Measurements from ENCODE around the gene CLCA4.
"Not testable (repeated sequence)": the region's sequence is repeated elsewhere in the genome, so short reads cannot be mapped to it uniquely, and the experiment has no call there.

The CLCA4 gene

GRCh38 chr1:86527306-86527705 is 19.6 kb upstream of the CLCA4 start:
- DNase-seq (ENCODE audit: low spot score), result no peak

GRCh38 chr1:86530211-86530845 is 16.6 kb upstream of the CLCA4 start:
- no peak for DNase-seq (ENCODE audit: low spot score)

- DNase-seq (ENCODE audit: low spot score), result no peak
Measured at GRCh38 chr1:86537928-86538695, 8.8 kb upstream of the CLCA4 start.

- no peak for DNase-seq (ENCODE audit: low spot score)
Measured at GRCh38 chr1:86538775-86539174, 8.1 kb upstream of the CLCA4 start.

- peak; percentile 23 for DNase-seq (ENCODE audit: low spot score)
Measured at GRCh38 chr1:86541859-86542258, 5.0 kb upstream of the CLCA4 start.

- DNase-seq (ENCODE audit: low spot score), result peak; percentile 90
Measured at GRCh38 chr1:86542631-86543030, 4.2 kb upstream of the CLCA4 start.

GRCh38 chr1:86548839-86549238 is 2.0 kb downstream of the CLCA4 start:
- no peak for DNase-seq (ENCODE audit: low spot score)

GRCh38 chr1:86551305-86551704 is 4.4 kb downstream of the CLCA4 start:
- no peak for DNase-seq (ENCODE audit: low spot score)

- no peak for DNase-seq (ENCODE audit: low spot score)
Measured at GRCh38 chr1:86552376-86552775, 5.5 kb downstream of the CLCA4 start.

GRCh38 chr1:86557739-86558138 is 10.9 kb downstream of the CLCA4 start:
- DNase-seq (ENCODE audit: low spot score), result no peak

- no peak for DNase-seq (ENCODE audit: low spot score)
Measured at GRCh38 chr1:86563849-86564248, 17.0 kb downstream of the CLCA4 start.

- no peak for DNase-seq (ENCODE audit: low spot score)
Measured at GRCh38 chr1:86567341-86567740, 20.5 kb downstream of the CLCA4 start.

- DNase-seq (ENCODE audit: low spot score), result no peak
Measured at GRCh38 chr1:86567878-86568277, 21.0 kb downstream of the CLCA4 start.

- DNase-seq (ENCODE audit: low spot score), result no peak
Measured at GRCh38 chr1:86573763-86574484, 27.0 kb downstream of the CLCA4 start.

GRCh38 chr1:86581231-86581630 is 34.4 kb downstream of the CLCA4 start:
- no peak for DNase-seq (ENCODE audit: low spot score)

- DNase-seq (ENCODE audit: low spot score), result peak; percentile 82
Measured at GRCh38 chr1:86582161-86582560, 35.3 kb downstream of the CLCA4 start.

GRCh38 chr1:86583032-86583431 is 36.2 kb downstream of the CLCA4 start:
- no peak for DNase-seq (ENCODE audit: low spot score)

GRCh38 chr1:86583593-86583992 is 36.7 kb downstream of the CLCA4 start:
- no peak for DNase-seq (ENCODE audit: low spot score)

- DNase-seq (ENCODE audit: low spot score), result no peak
Measured at GRCh38 chr1:86594284-86594770, 47.4 kb downstream of the CLCA4 start.

- no peak for DNase-seq (ENCODE audit: low spot score)
Measured at GRCh38 chr1:86596224-86596623, 49.3 kb downstream of the CLCA4 start.

- no peak for DNase-seq (ENCODE audit: low spot score)
Measured at GRCh38 chr1:86596741-86597290, 49.9 kb downstream of the CLCA4 start.

GRCh38 chr1:86606080-86606479 is 59.2 kb downstream of the CLCA4 start:
- not testable (repeated sequence) for DNase-seq (ENCODE audit: low spot score)

- no peak for DNase-seq (ENCODE audit: low spot score)
Measured at GRCh38 chr1:86616433-86616832, 69.6 kb downstream of the CLCA4 start.
